ENCODE measurements around the gene STK10. TPM values are rescaled to one million over a fixed set of nuclear protein-coding genes. Genes with fewer than 3 reads are reported as not detected.
A peak's percentile ranks its signal among the peaks of the same experiment; 100 is the strongest.

Gene STK10
- total and polyA plus RNA-seq, 9 of the 15 experiments (the other 6 are each of a cell fraction or from before 2014, with no cell fraction given): 0.30 to 6.7 (median 2.4) TPM

- CTCF ChIA-PET (ENCODE audit: low intra/inter-chr PET ratio): no interaction called here
- 0 out of 2 replicates have a peak, but pooled peaks cover 1% of the 10 kb centered on the region for H3K9me3 ChIP-seq (replicated peaks; ENCODE audit: control insufficient read depth, insufficient read depth, low read depth, low read length)
- intact Hi-C loops (cut with micrococcal nuclease): no loop called here
- in situ Hi-C loops (cut with MboI): no loop called here
- FAIRE-seq: no peak
- no peak for DNase-seq (ENCODE audit: extremely low read depth in 1 of 4, low spot score in 3 of 4)
- no peak; the same call in 2 of the 3 replicates for ATAC-seq
- no peak overlapping the region for H3K4me2 ChIP-seq (ENCODE audit: insufficient read depth, low read length)
- POLR2A ChIA-PET: no interaction called here
- TF ChIP-seq CTBP1 (IDR thresholded peaks at IDR 0.05; ENCODE audit: borderline replicate concordance) (no peak), ZNF75A (CRISPR knock-in tag; IDR thresholded peaks at IDR 0.05) (no peak), JUNB (CRISPR knock-in tag; conservative IDR thresholded peaks at IDR 0.05) (no peak), NFIC (IDR thresholded peaks at IDR 0.05) (peak; percentile 48), JUN (IDR thresholded peaks at IDR 0.05; ENCODE audit: borderline replicate concordance, low read depth, low read length) (no peak), JUN (CRISPR knock-in tag; IDR thresholded peaks at IDR 0.05; ENCODE audit: borderline replicate concordance) (no peak)
- H3K36me3 ChIP-seq (ENCODE audit: control insufficient read depth, insufficient read depth, low read length): no peaks in the 10 kb centered on the region
- H3K9ac ChIP-seq (ENCODE audit: insufficient read depth in 1 of 2, low read depth in 2 of 2, low read length in 2 of 2): no peak overlapping the region
- 37% methylated on average over 7 of the region's 8 CpGs for WGBS (ENCODE audit: insufficient coverage, low coverage, missing lambda C conversion rate)
- no peaks in the 10 kb centered on the region for H3K9me1 ChIP-seq (ENCODE audit: control insufficient read depth, insufficient read depth, low read length)
- no peaks in the 10 kb centered on the region for H3K79me2 ChIP-seq (ENCODE audit: control insufficient read depth, insufficient read depth, low read length)
- no peaks in the 10 kb centered on the region for H4K20me1 ChIP-seq (replicated peaks; ENCODE audit: control insufficient read depth, insufficient read depth, low read length)
- H3K27me3 ChIP-seq (ENCODE audit: control insufficient read depth in 2 of 2, insufficient read depth in 2 of 2, low read length in 2 of 2): peaks cover 2 to 16% of the 10 kb centered on the region in 2 experiments; a peak in 2 of 5 replicates
- no TSS peak for BruUV-seq (replicated peaks)
- no peak overlapping the region for H2AFZ ChIP-seq (ENCODE audit: low read depth, low read length)
- no peaks in the 10 kb centered on the region; a peak in 2 of 5 replicates for H3K4me1 ChIP-seq (replicated peaks in 1 of 2; ENCODE audit: control insufficient read depth in 2 of 2, insufficient read depth in 2 of 2, low read length in 2 of 2)
- no peak overlapping the region for H3K4me3 ChIP-seq
- H3K27ac ChIP-seq (ENCODE audit: extremely low read depth, low read depth, low read length): no peak overlapping the region
These were observed 109.2 kb downstream of the STK10 start for GRCh38 chr5:172078726-172079345.
